ENCODE results near the gene IER5L.

Gene IER5L

DNA sequence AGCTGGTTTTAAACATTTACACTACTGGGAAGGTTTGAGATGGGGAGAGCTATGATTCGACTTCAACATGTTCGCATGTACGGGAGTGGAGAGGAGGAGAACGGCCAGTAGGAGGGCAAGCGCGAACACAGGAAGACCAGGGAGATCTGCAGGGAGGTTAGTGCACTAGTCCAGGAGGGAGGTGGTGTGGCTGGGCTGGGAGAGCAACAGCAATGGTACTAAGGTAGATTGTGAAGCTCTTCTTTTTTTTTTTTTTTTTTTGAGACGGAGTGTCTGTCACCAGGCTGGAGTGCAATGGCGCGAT lies 16.6 kb downstream of the IER5L start:
- DNase-seq (ENCODE audit: low spot score): no peak

DNA sequence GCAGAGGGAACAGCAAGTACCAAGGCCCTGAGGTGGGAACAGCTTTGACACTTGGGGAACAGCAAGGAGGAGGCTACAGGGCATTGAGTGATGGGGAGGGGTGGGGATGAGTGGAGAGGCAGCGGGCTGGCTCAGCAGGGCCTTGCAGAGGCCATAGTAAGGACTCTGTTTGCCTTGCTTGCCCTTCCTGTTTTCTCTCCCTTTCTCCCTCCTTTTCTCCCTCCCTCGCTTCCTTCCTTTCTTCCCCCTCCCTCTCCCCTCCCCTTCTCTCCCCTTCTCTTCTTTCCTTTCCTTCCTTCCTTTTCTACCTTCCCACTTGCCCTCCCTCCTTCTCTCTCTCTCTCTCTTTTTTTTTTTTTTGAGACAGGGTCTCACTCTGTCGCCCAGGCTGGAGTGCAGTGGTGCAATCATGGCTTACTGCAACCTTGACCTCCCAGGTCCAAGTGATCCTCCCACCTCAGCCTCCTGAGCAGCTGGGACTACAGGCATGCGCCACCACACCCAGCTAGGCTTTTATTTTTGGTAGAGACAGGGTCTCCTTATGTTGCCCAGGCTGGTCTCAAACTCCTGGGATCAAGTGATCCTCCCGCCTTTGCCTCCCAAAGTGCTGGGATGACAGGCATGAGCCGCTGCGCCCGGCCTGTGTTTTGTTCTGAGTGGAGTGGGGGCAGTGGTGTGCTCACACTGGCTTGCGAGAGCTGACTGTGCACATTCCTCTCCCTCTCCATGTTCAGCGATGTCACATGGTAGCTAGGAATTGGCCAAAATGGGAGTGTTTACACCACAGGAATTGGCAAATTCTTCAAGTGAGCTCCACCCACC lies 17.1 kb downstream of the IER5L start:
- peak; percentile 47 for DNase-seq (ENCODE audit: low spot score)

DNA sequence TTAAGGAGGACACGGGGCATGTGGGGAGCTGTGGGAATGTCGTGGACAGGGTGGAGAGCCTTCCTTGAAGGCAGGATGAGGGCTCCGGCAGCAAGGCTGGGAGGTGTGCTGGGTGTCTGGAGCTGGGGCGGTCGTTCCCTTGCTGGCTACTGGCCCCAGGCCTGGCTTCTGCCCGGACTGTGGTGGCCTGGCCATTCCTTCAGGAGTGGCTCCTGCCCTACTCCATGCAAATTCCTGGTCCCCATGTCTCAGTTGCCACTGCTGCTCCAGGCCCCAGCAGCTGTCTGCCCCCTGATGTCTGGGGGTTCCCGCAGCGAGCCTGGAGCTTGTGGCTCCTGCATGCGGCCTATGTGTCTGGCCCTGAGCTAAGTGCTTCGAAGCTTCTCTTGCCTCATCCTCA lies 21.9 kb downstream of the IER5L start:
- DNase-seq (ENCODE audit: low spot score): no peak

DNA sequence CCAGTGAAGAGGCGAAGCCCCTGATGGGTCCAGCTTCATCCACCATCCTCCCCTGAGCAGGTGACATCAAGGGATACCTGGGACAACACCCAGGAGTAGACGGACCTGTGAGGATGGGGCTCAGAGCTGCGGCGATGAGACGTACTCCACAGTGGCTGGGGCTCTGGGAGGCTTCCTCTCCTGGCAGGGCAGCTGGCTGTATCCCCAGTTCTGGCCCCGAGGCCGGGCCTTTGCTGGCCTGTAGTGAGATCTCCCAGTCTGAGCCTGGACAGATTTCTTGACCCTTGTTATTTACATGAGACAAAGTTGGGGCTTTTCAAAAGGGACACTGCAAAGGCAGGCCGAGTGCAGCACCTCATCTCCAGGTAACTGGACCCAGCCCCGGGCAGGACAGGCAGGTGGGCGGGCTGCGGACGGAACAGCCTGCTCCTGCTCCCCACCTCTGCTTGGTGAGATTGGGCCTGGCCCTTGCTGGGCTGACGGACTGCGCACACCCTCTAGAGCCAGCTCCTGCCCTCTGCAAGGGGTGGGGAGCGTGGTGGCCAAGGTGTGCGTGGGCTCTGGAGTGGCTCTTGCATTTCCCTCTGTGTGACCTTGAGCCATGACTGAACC lies 23.1 kb downstream of the IER5L start:
- DNase-seq (ENCODE audit: low spot score): no peak

DNA sequence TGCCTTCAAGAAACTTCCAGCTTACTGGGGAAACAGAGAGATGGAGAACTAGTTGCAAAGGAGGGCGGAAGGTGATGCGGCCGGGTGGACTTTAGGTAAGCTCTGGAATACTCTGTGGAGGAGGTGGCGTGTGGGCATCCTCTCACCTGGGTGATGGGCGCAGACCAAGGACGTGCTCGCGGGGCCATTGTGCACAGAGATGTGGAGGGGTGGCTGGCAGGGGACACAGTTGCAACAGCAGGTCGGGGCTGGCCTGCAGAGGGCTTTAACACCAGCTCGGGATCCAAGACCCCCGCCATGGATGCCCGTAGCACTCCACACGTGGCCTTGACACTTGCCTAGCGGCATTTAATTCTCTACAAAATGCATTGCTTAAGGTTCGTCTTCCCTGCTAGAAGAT lies 26.6 kb downstream of the IER5L start:
- DNase-seq (ENCODE audit: low spot score): no peak

DNA sequence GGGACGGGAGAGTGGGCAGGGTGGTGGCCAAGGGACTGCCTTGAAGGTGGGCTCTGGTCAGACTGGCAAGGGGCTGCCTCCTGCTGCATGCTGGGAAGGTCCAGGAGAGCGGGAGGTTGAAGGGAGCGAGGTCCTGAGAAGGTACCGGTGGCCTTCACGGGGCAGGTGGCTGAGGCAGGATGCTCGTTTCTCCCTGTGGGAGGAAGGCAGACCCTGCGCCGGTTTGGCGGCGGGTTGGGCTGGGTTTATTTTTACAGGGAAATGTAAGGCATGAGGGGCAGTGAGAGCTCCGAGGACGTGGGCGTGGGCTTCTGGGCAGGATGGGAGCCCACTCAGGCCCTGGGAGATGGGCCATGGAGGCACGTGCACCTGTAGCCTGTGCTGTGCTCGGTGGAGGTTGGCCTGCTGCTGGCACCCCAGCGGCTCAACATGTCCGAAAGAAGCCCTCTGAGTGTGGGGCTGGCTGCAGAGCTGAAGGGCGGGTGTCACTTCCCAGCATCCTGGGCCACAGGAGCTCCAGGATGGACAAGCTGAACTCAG lies 27.3 kb downstream of the IER5L start:
- no peak for DNase-seq (ENCODE audit: low spot score)

DNA sequence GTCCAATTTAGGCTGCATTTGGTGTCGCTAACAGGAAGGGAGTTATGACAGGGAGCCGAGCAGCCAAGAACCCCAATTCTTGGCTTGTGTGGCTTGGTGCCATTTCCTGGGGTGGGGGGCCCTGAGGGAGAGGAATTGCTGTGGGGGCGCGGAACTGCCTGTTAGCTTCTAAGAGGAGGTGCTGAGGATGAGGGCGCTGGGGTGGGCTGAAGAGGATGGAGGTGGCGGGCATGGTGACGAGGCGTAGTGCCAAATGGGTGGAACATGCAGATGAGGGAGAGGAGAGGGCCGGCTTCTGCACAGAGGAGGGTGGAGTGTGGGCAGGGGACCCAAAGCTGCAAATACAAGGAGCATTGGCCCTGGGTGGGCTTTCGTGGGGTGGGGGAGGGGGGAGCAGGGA lies 27.9 kb downstream of the IER5L start:
- DNase-seq (ENCODE audit: low spot score): no peak

DNA sequence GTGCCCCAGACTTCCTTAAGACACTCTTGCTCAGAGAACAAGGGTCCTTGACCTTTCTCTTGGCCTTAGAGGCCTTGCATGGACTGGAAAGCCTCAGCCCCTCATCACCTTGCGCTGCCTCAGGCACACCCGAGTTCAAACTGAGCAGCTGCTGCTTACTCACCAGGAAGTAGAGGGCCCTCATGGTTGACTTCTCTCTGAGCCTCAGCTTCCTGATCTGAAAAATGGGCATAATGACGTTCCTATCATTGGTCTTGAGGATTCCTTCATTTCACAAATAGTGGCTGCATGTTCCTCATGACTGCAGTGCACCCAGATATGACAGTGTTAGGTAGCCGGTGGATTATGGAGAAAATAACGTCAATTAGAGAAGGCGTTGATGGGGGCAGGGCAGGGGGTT lies 28.6 kb downstream of the IER5L start:
- no peak for DNase-seq (ENCODE audit: low spot score)

DNA sequence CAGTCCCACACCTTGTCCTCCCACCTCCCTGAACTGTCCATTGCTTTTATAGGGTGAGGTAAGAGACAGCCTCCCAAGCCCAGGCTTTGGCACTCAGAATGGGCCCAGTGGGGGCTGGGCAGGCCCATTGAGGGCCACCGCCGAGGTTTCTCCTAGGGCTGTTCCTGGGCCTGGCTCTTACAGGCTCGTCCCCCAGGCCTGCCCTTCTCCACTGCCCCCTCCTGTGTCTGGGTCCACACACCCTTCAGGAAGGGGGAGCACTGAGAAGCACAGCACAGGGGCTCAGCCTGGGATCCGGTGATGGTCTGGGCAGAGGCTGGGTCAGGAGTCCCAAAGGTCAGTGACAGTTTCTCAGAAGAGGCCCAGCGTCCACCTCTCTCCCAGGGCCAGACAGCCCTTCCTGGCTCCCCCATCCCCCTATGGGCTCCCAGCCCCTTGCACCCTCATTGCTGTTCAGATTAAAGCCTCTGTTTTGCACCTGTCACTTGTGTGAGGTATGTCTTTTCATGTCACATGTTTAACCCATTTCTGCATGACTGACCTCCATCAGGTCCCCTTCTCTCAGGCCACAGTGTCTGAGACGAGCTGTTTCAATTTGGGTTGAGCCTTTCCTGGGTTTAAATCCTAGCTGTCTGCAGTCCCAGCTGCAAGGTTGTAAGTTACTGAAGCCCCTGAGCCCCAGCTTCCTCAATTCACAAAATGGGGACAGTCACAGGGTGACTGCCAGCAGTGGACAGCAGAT lies 29.4 kb downstream of the IER5L start:
- DNase-seq (ENCODE audit: low spot score): no peak

DNA sequence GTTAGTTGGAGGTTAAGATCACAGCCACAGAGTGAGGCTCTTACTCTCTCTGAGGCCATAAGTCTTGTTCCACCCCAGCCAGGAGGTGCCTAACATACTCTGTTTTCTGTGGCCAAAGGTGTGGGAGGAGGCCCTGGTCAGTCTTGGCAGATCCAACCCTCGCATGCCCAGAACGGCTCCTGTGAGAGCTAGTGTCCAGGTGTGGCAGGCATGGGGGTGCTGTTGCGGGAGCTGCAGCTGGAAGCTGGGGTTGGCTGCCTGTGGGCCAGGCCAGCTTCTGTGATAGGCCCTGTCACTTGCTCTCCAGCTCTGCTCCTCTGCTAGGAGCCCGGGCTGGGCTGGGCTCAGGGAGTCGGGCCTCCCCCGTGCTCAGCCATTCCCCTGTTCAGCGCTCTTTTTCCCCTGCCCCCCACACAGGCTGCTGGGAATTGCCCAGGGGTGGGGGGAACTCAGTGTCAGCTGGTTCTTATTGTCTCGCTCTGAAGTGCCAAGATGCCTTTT lies 31.6 kb downstream of the IER5L start:
- peak; percentile 50 for DNase-seq (ENCODE audit: low spot score)

DNA sequence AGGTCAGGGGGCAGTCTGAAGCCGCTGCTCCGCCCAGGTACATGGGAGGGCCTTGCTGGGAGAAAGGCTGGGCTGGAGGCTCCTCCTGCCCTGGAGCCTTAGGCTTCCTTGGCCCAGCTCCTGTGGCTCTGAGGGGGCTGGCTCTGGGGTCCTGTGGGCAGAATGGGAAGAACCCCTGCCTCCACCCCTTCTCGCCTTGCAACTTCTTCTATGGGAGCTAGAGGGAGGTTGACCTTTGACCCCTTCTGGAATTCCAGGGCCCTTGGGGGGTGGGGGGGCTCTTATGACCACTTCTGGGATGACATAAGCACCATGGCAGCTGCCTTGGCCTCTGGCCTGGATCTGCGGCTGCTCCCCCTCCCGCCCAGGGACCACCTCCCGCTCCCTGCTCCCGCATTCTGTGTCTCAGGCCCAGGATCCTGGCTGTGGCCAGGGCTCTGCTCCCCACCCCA lies 32.2 kb downstream of the IER5L start:
- DNase-seq (ENCODE audit: low spot score): peak; percentile 91

DNA sequence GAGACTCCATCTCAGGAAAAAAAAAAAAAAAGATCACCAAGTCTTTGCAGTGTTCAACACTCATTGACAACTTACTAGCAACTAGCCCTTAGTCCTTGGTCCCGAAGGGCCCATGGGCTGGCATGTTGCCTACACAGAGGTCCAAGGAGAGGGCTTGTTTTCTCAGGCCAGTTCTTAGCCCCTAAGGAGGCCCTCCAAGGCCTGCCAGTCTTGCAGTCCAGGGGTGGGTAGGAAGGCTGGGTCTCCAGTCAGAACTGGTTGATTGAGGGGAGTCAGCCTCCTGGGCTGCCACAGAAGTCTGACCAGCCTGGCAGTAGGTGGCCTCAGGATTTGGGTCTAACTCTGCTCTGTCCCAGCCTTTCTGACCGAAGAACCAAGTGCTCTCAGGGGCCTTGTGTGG lies 32.7 kb downstream of the IER5L start:
- no peak for DNase-seq (ENCODE audit: low spot score)

DNA sequence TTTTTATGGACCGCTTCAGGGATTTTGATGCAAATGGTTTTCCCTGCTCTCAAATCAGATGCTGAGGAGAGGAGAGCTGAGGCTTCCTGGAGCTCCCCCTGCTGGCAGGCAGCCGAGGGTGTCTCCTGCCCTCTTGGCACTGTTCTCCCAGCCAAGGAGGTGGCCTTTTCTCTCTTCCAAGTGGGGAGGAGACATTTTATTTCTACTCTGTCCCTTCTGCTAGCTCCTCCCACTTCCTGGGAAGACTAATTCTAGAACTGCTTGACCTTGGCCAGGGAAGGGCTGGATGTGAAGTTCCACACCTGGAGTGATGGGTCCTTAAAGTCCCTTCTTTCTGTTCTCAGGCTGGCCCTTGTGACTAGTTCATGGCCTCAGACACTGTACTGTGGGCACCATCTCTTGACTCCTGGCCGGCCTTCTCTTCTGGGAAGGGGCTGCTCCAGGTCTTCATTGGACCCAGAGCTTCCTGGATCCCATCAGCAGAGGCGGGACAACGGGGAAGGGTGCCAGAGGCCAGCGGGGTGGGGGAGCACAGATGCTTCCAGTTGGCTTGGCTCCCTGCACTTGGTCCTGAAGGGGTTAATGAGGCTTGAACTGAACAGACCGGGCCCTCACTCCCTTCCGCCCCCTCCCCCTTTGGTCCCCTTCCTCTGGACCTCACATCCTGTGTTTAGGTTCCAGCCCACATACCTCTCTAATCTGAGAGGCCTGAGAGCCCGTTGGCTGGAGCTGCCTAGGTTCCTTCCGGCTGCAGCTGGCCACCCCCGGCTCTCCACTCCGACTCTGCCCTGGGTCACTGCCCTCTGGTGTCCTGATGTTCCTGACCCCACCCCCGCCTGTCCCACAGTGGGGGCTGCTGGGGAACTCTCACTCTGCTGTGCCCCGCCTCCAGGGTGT lies 34.8 kb downstream of the IER5L start:
- peak; percentile 94 for DNase-seq (ENCODE audit: low spot score)

DNA sequence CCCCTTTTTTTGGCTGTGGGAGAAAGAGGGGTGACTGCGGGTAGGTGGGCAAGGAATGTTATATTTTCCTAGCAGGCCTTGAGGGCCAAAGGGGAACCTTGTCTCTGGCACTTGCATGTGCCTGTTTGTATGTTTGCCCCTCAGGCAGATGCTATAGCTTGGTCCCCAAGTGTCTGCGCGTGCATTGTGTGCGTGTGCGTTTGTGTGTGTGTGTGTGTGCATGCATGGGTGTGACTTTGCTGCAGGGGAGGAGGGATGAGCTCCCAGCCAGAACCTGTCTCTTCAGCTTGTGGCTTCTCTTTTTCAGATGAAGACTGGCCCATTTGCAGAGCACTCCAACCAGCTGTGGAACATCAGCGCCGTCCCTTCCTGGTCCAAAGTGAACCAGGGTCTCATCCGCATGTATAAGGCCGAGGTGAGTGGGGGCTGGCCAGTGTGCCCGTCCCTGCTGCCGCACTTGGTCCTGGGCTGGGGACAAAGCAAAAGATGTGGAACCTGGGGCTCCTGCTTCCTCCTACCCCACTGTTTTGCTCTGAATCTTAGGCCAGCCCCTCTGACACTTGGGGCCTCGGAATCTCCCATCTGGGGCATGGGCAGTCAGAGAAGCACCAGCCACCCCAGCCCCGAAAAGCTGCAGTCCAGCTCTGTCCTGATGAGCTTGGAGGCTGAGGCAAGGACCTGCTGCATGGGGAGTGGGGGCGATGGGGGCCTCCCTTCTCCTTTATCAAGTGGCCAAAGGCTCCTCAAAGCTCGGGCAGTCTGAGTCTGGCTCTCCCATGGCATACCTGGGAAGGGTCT lies 35.7 kb downstream of the IER5L start:
- DNase-seq (ENCODE audit: low spot score): no peak

DNA sequence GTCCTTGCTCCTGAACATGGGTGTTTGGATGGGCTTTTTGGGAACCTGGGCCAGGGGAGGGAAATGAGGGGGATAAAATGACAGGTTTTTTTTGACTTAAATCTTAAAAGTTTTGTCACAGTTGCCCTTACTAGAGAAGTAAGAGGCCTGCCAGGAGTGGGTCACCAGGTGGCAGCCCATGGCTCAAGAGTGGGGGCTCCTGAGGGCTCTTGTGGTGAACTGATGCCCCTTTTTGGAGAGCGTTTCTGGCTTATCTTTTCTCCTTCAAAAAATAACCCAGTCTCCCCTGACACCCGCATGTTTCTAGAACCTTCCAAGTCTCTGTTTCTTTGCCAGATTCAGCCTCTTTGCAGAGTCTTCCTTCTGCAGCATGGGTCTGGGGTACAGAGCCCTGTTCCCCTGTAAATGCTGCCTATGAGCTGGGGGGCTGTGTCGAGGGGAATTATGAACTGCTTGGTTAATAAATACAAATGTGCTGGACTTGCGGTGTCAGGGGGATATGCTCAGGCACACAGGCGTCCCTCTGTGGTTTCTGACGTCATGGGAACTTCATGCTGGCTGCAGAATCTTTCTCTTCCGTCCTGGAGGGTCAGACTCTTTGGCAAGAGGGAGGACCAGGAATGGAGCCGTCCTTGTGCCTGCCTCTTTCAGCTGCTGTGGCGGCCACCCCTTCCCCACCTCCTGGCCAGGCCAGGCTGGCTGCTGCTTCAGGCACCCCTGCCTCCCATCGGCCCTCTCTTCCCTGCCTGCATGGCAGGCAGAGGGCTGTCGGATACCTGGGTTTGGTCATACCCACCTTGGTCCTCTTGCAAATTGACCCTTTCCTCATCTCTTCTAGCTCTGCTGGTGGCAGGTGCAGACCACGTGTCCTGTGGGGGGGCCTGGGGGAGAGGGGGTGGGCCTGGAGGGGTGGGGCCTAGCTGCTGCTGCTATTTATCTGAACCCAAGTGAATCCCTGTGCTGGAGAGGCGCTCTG lies 36.7 kb downstream of the IER5L start:
- peak; percentile 71 for DNase-seq (ENCODE audit: low spot score)

DNA sequence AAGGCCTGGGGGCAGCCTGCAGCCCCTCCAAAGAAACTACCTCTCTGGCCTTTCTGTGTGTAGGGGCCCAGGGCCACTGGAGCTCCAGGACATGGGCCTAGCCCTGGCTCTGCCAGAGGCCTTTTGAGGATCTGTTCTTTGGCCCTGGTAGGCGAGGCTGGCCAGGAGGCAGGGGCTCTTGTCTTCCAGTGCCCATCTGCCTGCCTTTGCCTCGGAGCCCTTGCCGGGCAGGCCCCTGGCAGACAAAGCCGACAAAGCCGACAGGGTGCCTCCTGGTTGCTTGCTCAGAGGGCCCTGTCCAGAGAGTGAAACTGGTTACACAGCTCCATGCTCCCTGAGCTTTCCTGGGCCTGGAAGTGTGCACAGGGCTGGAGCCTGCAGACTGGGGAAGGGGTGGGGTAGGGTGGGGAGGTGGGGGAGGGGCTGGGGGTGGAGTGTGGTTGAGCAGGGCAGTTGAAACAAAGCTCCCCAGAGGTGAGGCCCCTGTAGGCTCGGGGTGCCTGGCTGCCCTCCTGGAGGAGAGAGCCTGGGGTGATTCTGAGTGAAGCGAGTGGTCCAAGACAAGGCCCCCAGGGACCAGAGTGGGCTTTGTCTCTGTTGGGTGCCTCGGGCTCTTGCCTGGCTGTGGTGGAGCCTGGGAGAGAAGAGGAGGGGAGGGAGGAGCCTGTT lies 37.5 kb downstream of the IER5L start:
- DNase-seq (ENCODE audit: low spot score): peak; percentile 36

DNA sequence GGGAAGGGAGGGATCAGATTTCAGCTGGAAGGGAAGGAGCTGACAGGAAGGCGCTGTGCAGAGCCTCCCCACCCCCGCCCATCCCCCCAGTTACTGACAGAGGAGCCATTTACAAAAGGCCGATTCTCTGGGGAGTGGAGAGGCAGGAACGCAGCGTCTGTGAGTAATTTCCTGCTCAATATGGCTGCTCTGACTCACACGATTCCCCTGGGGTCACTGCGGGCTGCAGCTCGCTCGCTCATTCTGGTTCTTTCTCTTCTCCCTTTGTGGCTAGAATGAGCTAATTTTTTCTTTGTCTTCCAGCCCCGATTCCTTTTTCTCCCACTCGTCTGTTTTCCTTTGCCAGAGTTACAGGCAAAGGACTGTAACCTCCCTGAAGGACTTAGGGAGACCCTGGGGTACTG lies 38.1 kb downstream of the IER5L start:
- peak; percentile 95 for DNase-seq (ENCODE audit: low spot score)

DNA sequence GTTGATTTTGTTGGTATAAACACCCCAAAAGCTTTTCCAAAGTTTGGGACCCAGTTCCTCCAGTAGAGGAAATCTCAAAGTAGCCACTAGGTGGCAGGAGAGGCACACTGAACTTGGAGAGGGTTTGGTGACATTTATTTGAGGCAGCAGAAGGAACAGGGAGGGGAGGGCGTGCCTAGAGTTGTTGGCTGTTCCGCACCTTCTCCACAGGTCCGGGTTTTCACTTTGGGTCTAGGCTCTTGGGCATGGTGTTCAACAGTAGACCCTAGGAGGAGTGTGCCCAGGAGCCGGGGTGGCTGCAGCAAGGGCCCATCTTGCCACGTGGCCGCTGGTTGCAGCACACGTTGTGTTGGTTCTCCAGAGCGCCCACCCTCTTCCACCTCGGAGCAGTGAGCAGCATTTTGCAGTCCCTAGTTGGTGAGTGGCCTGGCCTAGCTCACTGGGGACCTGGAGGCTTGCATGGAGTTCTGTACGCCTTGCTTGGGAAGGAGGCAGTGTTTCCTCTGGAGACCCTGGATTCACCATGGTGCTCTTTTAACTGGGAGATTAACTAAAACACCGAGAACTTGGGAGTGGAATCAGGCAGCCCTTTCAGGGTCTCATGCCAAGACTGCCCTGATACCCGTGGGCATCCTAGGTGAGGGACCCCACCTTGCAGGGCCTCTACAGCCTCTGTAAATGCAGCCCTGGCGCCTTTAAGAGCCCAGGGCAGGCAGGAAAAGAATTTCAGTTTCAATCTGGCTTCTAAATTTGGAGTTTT lies 38.6 kb downstream of the IER5L start:
- peak; percentile 86 for DNase-seq (ENCODE audit: low spot score)
